HepG2 (cell line): Measurements from ENCODE around the gene IQCN. TPM values are rescaled to one million over a fixed set of nuclear protein-coding genes. Genes with fewer than 3 reads are reported as not detected.
A peak's percentile ranks its signal among the peaks of the same experiment; 100 is the strongest.

ENCODE experiments used
- CBX2 ChIP-seq, 2 experiments: fragments of 200-600 bp in 1 of 2; sonication (generic); formaldehyde crosslinking in 1 of 2; IDR thresholded peaks; 2 replicates each; pipeline versions ENCODE4 v1.7.0 to v1.8.1; 2018 to 2022; ENCODE audit warnings: low read depth in 2 of 2, low read length in 1 of 2, mild to moderate bottlenecking in 1 of 2, missing genetic modification reagents in 1 of 2
- KDM2A ChIP-seq: sonication (generic); formaldehyde crosslinking; IDR thresholded peaks from 2 replicates; pipeline ENCODE4 v1.4.0; 2020; ENCODE audit warnings: low read depth, missing genetic modification reagents, borderline replicate concordance
- NFATC3 ChIP-seq: sonication (generic); formaldehyde crosslinking; IDR thresholded peaks from 2 replicates; pipeline ENCODE4 v1.5.1; 2020; ENCODE audit warnings: mild to moderate bottlenecking, missing genetic modification reagents
- RBFOX2 ChIP-seq: fragments of 200-400 bp; formaldehyde crosslinking; IDR thresholded peaks from 2 replicates; pipeline ENCODE4 v1.6.1; 2017; ENCODE audit warnings: low read depth, mild to moderate bottlenecking, low read length
- RCOR2 ChIP-seq: IDR thresholded peaks from 2 replicates; pipeline ENCODE4 v1.6.1; 2016; ENCODE audit warnings: missing biosample characterization, missing genetic modification reagents
- SP140L ChIP-seq: sonication (generic); formaldehyde crosslinking; IDR thresholded peaks from 2 replicates; pipeline ENCODE4 v1.4.0; 2020; ENCODE audit warnings: missing genetic modification reagents, borderline replicate concordance
- ZBTB8A ChIP-seq: sonication (generic); formaldehyde crosslinking; IDR thresholded peaks from 2 replicates; pipeline ENCODE4 v1.4.0; 2020; ENCODE audit warnings: mild to moderate bottlenecking, low read depth, missing genetic modification reagents, borderline replicate concordance
- ZKSCAN1 ChIP-seq: fragments of 150-350 bp; IDR thresholded peaks from 2 replicates; pipeline ENCODE4 v1.6.1; 2014; ENCODE audit warnings: low read length
- ZKSCAN5 ChIP-seq: sonication (generic); formaldehyde crosslinking; IDR thresholded peaks from 2 replicates; pipeline ENCODE4 v1.5.1; 2020; ENCODE audit warnings: mild to moderate bottlenecking, missing genetic modification reagents
- ZNF101 ChIP-seq: sonication (generic); formaldehyde crosslinking; IDR thresholded peaks from 2 replicates; pipeline ENCODE4 v1.4.0; 2020; ENCODE audit warnings: mild to moderate bottlenecking, low read depth, missing genetic modification reagents, borderline replicate concordance
- ZNF274 ChIP-seq: sonication (generic); formaldehyde crosslinking; IDR thresholded peaks from 2 replicates; pipeline ENCODE4 v1.5.1; 2020; ENCODE audit warnings: mild to moderate bottlenecking, missing genetic modification reagents
- ZNF282 ChIP-seq: fragments of 450-650 bp; IDR thresholded peaks from 2 replicates; pipeline ENCODE4 v1.6.1; 2018; ENCODE audit not compliant: partially characterized antibody
- ZNF367 ChIP-seq: sonication (generic); formaldehyde crosslinking; IDR thresholded peaks from 2 replicates; pipeline ENCODE4 v1.4.0; 2020; ENCODE audit warnings: missing genetic modification reagents, borderline replicate concordance
- ZNF660 ChIP-seq: sonication (generic); formaldehyde crosslinking; IDR thresholded peaks from 2 replicates; pipeline ENCODE4 v1.5.1; 2020; ENCODE audit warnings: mild to moderate bottlenecking, low read depth, missing genetic modification reagents, borderline replicate concordance
- ZNF768 ChIP-seq: sonication (generic); formaldehyde crosslinking; IDR thresholded peaks from 2 replicates; pipeline ENCODE4 v1.4.0; 2020; ENCODE audit warnings: missing genetic modification reagents
- ZSCAN30 ChIP-seq: sonication (generic); formaldehyde crosslinking; IDR thresholded peaks from 2 replicates; pipeline ENCODE4 v1.5.0; 2020; ENCODE audit warnings: mild to moderate bottlenecking, missing genetic modification reagents
- polyA plus RNA-seq, 8 experiments: library from polyadenylated mRNA; depleted of rRNA in 3 of 8; stranded (reverse) in 7 of 8; unstranded in 1 of 8; fragments of >200 nt; fragmentation: Illumina TruSeq in 4 of 8; extraction: Trizol in 4 of 8; gene quantifications; 2 replicates each; pipeline versions ENCODE4 v1.2.1 to v1.2.3, GENCODE V29; 2011 to 2016; ENCODE audit warnings: low read depth in 4 of 8, missing spikeins in 1 of 8, mixed read lengths in 1 of 8; ENCODE audit not compliant: insufficient read depth in 1 of 8
- total RNA-seq, 5 experiments: library from RNA; depleted of rRNA; stranded (reverse); fragments of >200 nt; fragmentation: Illumina TruSeq; extraction: Trizol; gene quantifications; 2 replicates each; pipeline ENCODE4 v1.2.3, GENCODE V29; 2016; ENCODE audit warnings: low read depth in 1 of 5
- TF ChIP-seq, protein P1 (sequence below): sonication (generic); formaldehyde crosslinking; IDR thresholded peaks from 2 replicates; pipeline ENCODE4 v1.9.0; 2021; ENCODE audit warnings: mild to moderate bottlenecking, missing genetic modification reagents
- TF ChIP-seq, protein P2 (sequence below): IDR thresholded peaks from 2 replicates; pipeline ENCODE4 v1.6.1; 2016; ENCODE audit warnings: low read depth, borderline replicate concordance
- TF ChIP-seq, protein P3 (sequence below): IDR thresholded peaks from 2 replicates; pipeline ENCODE4 v1.6.1; 2016
- TF ChIP-seq, protein P4 (sequence below): sonication (generic); formaldehyde crosslinking; IDR thresholded peaks from 2 replicates; pipeline ENCODE4 v1.8.0; 2022; ENCODE audit warnings: mild to moderate bottlenecking, missing genetic modification reagents, moderate library complexity
- TF ChIP-seq, protein P5 (sequence below): fragments of 450-650 bp; IDR thresholded peaks from 2 replicates; pipeline ENCODE4 v1.6.1; 2017

Gene IQCN
- total and polyA plus RNA-seq, 2 of the 13 experiments (the other 11 are each of a cell fraction or from before 2014, with no cell fraction given) = 0.04 to 0.18 TPM

DNA sequence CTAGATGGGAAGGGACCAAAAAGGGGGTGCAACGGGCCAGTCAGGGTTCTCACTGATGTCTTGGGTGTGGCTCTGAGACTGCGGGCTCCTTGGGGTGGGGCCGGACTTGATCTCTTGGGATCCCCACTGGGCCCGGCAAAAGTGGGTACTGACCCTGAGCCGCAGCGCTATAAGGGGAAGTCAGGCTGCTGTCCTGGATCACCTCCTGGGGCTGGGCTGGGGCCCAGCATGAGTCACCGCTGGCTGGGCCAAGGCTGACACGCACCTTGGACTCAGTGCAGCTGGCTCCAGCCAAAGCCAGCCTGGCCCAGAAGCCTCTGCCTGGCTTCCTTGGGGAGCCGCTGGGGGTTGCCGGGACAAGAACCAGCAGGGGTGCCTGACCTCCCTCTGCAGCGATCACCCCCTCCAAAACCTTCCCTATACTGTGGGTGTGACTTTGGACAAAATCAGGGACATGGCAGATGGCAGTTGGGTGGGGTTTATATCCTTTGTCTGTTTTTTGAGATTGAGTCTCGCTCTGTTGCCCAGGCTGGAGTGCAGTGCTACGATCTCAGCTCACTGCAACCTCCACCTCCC lies 617 bp upstream of the IQCN start (continued):
- TF ChIP-seq, protein P1, sequence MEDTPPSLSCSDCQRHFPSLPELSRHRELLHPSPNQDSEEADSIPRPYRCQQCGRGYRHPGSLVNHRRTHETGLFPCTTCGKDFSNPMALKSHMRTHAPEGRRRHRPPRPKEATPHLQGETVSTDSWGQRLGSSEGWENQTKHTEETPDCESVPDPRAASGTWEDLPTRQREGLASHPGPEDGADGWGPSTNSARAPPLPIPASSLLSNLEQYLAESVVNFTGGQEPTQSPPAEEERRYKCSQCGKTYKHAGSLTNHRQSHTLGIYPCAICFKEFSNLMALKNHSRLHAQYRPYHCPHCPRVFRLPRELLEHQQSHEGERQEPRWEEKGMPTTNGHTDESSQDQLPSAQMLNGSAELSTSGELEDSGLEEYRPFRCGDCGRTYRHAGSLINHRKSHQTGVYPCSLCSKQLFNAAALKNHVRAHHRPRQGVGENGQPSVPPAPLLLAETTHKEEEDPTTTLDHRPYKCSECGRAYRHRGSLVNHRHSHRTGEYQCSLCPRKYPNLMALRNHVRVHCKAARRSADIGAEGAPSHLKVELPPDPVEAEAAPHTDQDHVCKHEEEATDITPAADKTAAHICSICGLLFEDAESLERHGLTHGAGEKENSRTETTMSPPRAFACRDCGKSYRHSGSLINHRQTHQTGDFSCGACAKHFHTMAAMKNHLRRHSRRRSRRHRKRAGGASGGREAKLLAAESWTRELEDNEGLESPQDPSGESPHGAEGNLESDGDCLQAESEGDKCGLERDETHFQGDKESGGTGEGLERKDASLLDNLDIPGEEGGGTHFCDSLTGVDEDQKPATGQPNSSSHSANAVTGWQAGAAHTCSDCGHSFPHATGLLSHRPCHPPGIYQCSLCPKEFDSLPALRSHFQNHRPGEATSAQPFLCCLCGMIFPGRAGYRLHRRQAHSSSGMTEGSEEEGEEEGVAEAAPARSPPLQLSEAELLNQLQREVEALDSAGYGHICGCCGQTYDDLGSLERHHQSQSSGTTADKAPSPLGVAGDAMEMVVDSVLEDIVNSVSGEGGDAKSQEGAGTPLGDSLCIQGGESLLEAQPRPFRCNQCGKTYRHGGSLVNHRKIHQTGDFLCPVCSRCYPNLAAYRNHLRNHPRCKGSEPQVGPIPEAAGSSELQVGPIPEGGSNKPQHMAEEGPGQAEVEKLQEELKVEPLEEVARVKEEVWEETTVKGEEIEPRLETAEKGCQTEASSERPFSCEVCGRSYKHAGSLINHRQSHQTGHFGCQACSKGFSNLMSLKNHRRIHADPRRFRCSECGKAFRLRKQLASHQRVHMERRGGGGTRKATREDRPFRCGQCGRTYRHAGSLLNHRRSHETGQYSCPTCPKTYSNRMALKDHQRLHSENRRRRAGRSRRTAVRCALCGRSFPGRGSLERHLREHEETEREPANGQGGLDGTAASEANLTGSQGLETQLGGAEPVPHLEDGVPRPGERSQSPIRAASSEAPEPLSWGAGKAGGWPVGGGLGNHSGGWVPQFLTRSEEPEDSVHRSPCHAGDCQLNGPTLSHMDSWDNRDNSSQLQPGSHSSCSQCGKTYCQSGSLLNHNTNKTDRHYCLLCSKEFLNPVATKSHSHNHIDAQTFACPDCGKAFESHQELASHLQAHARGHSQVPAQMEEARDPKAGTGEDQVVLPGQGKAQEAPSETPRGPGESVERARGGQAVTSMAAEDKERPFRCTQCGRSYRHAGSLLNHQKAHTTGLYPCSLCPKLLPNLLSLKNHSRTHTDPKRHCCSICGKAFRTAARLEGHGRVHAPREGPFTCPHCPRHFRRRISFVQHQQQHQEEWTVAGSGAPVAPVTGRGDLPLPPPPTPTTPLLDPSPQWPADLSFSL = no peak
- TF ChIP-seq RBFOX2 (peak; percentile 85), NFATC3 (CRISPR knock-in tag) (no peak), CBX2 (IDR thresholded peaks at IDR 0.05; ENCODE audit: low read depth, low read length) (no peak), CBX2 (CRISPR knock-in tag; IDR thresholded peaks at IDR 0.05; ENCODE audit: low read depth) (no peak), ZKSCAN1 (peak; percentile 21; the same call in 1 of the 2 replicates), RCOR2 (no peak), ZNF660 (CRISPR knock-in tag) (no peak), ZSCAN30 (CRISPR knock-in tag) (no peak), ZNF274 (no peak), KDM2A (CRISPR knock-in tag) (peak; percentile 68; the same call in 1 of the 2 replicates), ZNF282 (no peak), ZBTB8A (CRISPR knock-in tag) (no peak), ZNF768 (peak; percentile 55; the same call in 1 of the 2 replicates), ZNF367 (CRISPR knock-in tag) (no peak), ZNF101 (CRISPR knock-in tag) (no peak), SP140L (CRISPR knock-in tag) (no peak), ZKSCAN5 (CRISPR knock-in tag) (peak; percentile 54; the same call in 1 of the 2 replicates)
- TF ChIP-seq, protein P2, sequence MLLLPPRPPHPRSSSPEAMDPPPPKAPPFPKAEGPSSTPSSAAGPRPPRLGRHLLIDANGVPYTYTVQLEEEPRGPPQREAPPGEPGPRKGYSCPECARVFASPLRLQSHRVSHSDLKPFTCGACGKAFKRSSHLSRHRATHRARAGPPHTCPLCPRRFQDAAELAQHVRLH (CRISPR knock-in tag) = no peak; the same call in 1 of the 2 replicates
- TF ChIP-seq, protein P3, sequence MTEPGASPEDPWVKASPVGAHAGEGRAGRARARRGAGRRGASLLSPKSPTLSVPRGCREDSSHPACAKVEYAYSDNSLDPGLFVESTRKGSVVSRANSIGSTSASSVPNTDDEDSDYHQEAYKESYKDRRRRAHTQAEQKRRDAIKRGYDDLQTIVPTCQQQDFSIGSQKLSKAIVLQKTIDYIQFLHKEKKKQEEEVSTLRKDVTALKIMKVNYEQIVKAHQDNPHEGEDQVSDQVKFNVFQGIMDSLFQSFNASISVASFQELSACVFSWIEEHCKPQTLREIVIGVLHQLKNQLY (CRISPR knock-in tag) = no peak
- TF ChIP-seq, protein P4, sequence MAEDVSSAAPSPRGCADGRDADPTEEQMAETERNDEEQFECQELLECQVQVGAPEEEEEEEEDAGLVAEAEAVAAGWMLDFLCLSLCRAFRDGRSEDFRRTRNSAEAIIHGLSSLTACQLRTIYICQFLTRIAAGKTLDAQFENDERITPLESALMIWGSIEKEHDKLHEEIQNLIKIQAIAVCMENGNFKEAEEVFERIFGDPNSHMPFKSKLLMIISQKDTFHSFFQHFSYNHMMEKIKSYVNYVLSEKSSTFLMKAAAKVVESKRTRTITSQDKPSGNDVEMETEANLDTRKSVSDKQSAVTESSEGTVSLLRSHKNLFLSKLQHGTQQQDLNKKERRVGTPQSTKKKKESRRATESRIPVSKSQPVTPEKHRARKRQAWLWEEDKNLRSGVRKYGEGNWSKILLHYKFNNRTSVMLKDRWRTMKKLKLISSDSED (CRISPR knock-in tag) = no peak
- TF ChIP-seq, protein P5, sequence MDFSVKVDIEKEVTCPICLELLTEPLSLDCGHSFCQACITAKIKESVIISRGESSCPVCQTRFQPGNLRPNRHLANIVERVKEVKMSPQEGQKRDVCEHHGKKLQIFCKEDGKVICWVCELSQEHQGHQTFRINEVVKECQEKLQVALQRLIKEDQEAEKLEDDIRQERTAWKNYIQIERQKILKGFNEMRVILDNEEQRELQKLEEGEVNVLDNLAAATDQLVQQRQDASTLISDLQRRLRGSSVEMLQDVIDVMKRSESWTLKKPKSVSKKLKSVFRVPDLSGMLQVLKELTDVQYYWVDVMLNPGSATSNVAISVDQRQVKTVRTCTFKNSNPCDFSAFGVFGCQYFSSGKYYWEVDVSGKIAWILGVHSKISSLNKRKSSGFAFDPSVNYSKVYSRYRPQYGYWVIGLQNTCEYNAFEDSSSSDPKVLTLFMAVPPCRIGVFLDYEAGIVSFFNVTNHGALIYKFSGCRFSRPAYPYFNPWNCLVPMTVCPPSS = no peak
